HG02938 (cell line): ENCODE results near the gene NMNAT1.
A peak's percentile ranks its signal among the peaks of the same experiment; 100 is the strongest.
"Not testable (repeated sequence)": the region's sequence is repeated elsewhere in the genome, so short reads cannot be mapped to it uniquely, and the experiment has no call there.

Source experiments
- ATAC-seq: cut with Tn5 transposase; IDR thresholded peaks from one replicate; pipeline ENCODE4 v1.9.1; 2021; ENCODE audit warnings: mild to moderate bottlenecking, moderate library complexity; ENCODE audit not compliant: unreplicated experiment

NMNAT1 gene

DNA sequence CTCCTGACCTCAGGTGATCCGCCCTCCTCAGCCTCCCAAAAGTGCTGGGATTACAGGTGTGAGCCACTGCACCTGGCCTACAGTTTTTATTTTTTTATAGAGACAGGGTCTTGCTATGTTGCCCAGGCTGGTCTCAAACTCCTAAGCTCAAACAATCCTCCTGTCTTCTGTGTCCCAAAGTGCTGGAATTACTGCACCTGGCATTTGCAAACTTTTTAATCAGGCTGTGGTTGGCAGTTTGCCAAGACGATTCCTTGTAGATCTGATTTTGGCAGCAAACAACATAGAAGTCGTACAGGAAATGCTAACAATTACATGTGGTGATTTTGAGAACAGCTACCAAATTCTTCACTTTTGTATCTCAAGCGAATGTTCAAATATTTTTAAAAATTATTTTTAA lies 63.9 kb downstream of the NMNAT1 start:
- ATAC-seq: no peak

DNA sequence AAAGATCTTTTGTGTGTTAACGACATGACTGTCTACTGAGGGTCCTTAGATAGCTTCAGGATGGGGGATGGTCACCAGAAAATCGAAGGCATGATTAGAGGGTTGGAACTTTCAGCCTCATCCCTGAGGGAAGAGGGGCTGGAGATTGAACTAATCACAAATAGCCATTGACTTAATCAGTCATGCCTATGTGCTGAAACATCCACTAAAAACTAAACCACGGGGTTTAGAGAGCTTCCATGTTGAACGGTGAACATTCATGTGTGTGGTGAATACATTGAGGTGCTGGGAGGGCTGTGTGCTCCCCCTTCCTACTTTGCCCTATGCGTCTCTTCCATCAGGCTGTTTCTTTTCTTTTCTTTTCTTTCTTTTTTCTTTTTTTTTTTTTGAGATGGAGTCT lies 70.7 kb downstream of the NMNAT1 start:
- ATAC-seq: no peak

DNA sequence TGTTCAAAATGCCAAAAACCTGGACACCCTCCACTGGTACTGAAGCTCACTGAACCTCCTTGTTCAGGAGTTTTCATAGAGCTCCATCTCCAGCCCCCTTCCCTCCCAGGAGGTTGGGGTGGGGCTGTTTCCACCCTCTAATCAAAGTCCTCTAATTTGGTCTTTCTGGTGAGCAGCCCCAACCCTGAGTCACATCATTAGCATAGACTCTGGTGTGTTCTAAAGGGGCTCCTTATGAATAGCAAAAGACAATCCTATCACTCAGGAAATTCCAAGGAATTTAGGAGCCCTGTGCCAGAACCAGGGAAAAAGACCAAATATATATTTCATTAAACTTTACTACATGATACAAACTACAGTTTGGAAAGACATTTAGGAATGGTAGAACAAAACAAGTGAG lies 76.3 kb downstream of the NMNAT1 start:
- no peak for ATAC-seq

DNA sequence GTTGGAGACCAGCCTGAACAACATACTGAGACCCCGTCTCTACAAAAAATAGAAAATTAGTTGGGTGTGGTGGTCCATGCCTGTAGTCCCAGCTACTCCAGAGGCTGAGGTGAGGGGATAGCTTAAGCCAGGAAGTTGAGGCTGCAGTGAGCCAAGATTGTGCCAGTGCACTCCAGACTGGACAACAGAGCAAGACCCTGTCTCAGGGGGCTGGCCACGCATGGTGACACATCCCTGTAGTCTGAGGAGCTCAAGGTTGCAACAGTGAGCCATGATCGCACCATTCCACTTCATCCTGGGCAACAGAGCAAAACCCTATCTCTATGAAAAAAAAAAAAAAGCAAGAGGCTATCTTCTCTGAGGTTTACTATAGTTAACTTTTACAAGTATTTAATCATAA lies 76.8 kb downstream of the NMNAT1 start:
- no peak for ATAC-seq

DNA sequence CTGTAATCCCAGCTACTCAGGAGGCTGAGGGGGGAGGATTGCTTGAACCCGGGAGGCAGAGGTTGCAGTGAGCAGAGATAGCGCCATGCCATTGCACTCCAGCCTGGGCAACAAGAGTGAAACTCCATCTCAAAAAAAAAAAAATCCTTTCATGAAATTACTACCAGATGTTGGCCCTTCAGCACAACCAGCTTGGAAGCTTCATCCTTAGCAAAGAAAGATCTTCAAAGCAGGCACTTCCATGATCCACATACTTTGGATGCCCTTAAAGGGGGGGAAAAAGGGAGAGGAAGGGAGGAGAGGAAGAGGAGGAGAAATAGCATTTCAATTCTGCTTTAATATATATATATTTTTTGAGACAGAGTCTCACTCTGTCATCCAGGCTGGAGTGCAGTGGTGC lies 77.4 kb downstream of the NMNAT1 start:
- not testable (repeated sequence) for ATAC-seq

DNA sequence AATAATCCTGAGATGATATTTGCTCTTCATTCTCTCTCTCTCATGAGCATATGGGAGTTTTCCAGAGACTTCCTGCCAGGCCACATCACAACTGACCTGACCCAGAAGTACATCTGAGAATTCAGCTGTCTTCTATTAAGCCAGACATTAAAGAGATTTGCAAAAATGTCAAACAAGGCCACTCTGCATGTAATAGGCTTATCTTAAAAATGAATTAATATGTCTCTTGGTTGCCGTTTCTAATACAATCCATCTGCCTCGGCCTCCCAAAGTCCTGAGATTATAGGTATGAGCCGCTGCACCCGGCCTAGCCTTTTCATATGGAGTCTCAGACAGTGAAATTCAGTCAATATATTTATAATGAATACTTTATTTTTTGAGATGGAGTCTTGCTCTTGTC lies 78.7 kb downstream of the NMNAT1 start:
- ATAC-seq: not testable (repeated sequence)

DNA sequence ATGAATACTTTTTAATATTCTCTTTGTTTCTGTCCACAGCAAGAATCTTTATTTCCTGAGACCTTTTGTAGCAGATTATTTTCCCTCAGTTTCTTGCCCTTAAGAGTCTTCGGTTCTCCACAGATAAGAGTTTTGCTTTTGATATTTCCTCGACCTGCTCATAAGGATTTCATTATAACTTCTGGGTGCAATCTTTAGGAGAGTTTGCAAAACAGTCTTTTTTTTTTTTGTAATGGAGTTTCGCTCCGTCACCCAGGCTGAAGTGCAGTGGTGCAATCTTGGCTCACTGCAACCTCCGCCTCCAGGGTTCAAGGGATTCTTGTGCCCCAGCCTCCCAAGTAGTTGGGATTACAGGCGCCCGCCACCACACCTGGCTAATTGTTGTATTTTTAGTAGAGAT lies 79.4 kb downstream of the NMNAT1 start:
- no peak for ATAC-seq

DNA sequence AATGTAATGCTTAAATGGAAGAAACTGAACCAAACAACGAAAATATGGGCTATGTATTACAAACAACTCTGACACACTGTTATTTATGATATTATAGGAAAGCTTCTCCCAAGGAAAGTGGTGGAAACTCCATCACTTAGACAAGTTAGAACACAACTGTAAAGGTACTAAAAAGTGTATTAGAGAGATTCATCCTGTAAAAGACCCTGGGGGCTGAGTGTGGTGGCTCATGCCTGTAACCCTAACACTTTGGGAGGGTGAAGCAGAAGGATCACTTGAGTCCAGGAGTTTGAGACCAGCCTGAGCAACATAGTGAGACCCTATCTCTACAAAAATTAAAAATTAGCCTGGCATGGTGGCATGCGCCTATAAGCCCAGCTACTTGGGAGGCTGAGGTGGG lies 82.1 kb downstream of the NMNAT1 start:
- ATAC-seq: no peak

DNA sequence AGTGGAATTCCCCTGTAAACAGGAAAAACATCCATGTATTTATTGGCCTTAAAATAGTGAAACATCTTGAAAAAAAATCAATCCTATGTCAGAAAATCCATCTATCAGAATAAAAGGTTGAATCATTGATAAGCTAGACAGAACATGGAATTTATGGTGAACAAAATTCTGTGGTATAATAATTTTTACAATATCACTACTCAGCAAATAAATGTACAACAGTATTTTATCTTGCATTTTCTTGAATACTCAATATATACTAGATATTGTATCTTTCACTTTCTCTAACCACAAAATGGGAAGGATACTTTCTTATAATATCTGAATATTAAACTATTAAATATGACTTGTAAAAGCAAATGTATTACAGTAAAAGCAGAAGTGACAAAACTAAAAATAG lies 83.8 kb downstream of the NMNAT1 start:
- no peak for ATAC-seq

DNA sequence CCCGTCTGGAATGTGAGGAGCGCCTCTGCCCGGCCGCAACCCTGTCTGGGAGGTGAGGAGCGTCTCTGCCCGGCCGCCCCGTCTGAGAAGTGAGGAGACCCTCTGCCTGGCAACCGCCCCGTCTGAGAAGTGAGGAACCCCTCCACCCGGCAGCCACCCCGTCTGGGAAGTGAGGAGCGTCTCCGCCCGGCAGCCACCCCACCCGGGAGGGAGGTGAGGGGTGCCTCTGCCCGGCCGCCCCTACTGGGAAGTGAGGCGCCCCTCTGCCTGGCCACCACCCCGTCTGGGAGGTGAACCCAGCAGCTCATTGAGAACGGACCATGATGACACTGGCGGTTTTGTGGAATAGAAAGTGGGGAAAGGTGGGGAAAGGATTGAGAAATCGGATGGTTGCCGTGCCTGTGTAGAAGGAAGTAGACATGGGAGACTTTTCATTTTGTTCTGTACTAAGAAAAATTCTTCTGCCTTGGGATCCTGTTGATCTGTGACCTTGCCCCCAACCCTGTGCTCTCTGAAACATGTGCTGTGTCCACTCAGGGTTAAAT lies 85.8 kb downstream of the NMNAT1 start:
- ATAC-seq: not testable (repeated sequence)

DNA sequence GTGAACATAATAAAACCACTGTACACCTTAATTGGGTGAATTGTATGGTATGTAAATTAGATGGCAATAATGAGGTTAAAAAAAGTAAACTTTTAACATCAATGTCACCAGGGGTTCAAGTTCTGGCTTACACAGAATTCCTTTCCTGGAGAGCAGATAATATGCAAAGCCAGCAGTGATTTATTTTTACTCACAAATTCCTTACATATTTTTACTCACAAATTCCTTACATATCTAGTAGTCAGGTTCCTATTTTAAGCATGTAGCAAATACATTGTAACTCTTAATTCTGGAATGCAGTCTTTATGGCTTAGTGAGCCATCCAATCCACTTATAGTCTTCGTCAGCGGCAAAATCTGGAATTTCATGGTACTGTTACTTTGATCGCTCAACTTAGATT lies 88.2 kb downstream of the NMNAT1 start:
- no peak for ATAC-seq

DNA sequence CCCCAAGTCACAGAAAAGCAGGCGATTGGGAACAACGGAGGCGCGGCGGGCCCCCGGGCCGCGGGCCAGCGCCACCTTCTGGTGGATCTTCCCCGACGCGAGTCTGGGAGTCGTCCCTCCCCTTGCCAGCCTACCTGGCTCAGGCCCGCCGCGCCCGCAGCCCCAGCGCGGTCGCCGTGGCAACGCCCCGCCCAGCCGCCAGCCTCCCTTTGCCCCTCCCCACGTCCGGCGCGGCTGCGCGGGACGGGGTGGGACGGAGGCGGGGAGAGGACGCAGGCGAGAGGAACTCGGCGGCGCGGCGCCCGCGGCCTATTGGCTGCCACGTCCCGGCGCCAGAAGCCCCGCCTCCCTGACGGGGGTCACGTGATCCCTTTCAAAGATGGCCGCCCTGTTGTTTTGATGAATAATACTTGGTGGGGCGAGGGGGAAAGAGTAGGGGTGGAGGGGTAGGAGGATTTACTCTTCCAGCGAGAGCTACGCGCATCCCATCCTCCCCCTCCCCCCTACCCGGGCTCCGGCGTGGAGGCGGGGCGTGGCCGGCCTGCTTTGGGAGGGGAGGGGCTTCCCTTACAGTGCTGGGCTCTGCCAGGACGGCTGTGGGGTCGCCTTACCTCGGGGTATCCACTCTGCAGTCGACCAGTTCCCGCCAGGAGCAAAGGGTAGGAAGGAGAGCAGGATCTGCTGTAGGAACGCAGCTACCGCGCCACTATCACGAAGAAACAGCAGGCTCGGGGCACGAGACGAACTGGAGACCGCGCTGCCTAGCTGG lies 89.5 kb downstream of the NMNAT1 start, which contains the start of gene UBE4B:
Gene UBE4B, plus strand, starts transcription at position 369 of the 769 bp plus-strand sequence. CDS start 713 bp downstream, outside the sequence.
- peak; percentile 91 for ATAC-seq

DNA sequence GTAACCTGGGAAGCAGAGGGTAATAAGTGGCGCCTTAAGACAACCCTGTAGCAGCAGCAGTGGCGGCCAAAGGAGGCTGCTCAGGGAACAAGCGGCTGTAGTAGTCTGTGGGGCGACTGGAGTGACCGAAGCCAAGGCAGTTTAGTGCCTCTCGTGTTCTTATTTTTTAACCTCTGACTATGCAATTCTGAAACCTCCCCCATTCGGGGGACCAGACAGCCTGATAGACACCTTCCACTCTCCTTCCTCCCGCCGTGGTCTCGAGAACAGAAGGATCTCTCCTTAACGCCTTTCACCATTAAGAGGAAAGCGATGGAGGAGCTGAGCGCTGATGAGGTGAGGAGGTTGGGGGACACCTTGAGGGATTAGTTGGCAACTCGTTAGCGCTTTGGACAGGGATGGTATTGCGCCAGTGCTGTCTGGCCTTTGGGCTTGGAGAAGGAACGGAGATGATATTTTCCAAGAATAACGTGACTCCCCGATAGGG lies 90.1 kb downstream of the NMNAT1 start:
- peak; percentile 10 for ATAC-seq
